GM19452 (cell line): ENCODE measurements around the gene RGL3.
"Not testable (repeated sequence)": the region's sequence is repeated elsewhere in the genome, so short reads cannot be mapped to it uniquely, and the experiment has no call there.

Source experiments
- ATAC-seq: cut with Tn5 transposase; IDR thresholded peaks from one replicate; pipeline ENCODE4 v1.9.1; 2021; ENCODE audit not compliant: unreplicated experiment

Gene RGL3

GRCh38 chr19:11418549-11419506, at the start of gene RGL3:
Gene RGL3 (minus strand): TSS chr19:11419314. CDS start chr19:11419278, 36 bp downstream.
- ATAC-seq = no peak

GRCh38 chr19:11468266-11468845, 49.2 kb upstream of the RGL3 start:
- ATAC-seq = not testable (repeated sequence)

- ATAC-seq = no peak
Measured at GRCh38 chr19:11465600-11465999, 46.5 kb upstream of the RGL3 start.

GRCh38 chr19:11464333-11465265, 45.5 kb upstream of the RGL3 start:
- ATAC-seq = no peak

- no peak for ATAC-seq
Measured at GRCh38 chr19:11463391-11463790, 44.3 kb upstream of the RGL3 start.

- no peak for ATAC-seq
Measured at GRCh38 chr19:11461453-11461852, 42.3 kb upstream of the RGL3 start.

- no peak for ATAC-seq
Measured at GRCh38 chr19:11460207-11460606, 41.1 kb upstream of the RGL3 start.

GRCh38 chr19:11458912-11459311, 39.8 kb upstream of the RGL3 start:
- ATAC-seq = not testable (repeated sequence)

- no peak for ATAC-seq
Measured at GRCh38 chr19:11458236-11458900, 39.3 kb upstream of the RGL3 start.

GRCh38 chr19:11457831-11458230, 38.7 kb upstream of the RGL3 start:
- ATAC-seq = no peak

- ATAC-seq = no peak
Measured at GRCh38 chr19:11457115-11457514, 38.0 kb upstream of the RGL3 start.

GRCh38 chr19:11456659-11457058, 37.5 kb upstream of the RGL3 start:
- ATAC-seq = no peak

GRCh38 chr19:11455233-11455554, 36.1 kb upstream of the RGL3 start:
- not testable (repeated sequence) for ATAC-seq

GRCh38 chr19:11453468-11454341, 34.6 kb upstream of the RGL3 start:
- ATAC-seq = no peak

GRCh38 chr19:11452620-11453310, 33.7 kb upstream of the RGL3 start:
- ATAC-seq = no peak

- ATAC-seq = no peak
Measured at GRCh38 chr19:11451871-11452619, 32.9 kb upstream of the RGL3 start.

GRCh38 chr19:11451327-11451870, 32.3 kb upstream of the RGL3 start:
- ATAC-seq = no peak
